HFF-Myc (cell line): ENCODE results near the gene H2AZ2.
"Not testable (repeated sequence)": the region's sequence is repeated elsewhere in the genome, so short reads cannot be mapped to it uniquely, and the experiment has no call there.

Experiments used
- DNase-seq: peaks from one replicate; pipeline ENCODE4 v3.0.0-alpha.2; 2011; ENCODE audit warnings: low read depth; ENCODE audit errors: extremely low read depth
- H3K4me3 ChIP-seq: replicated peaks from 2 replicates; pipeline ENCODE4 v1.5.1; 2011; ENCODE audit warnings: low read depth, mild to moderate bottlenecking, control low read depth, low read length
- CTCF ChIP-seq: IDR thresholded peaks from 2 replicates; pipeline ENCODE4 v1.5.1; 2012; ENCODE audit warnings: mild to moderate bottlenecking, low read depth, low read length, control low read depth; ENCODE audit errors: missing control alignments

H2AZ2 gene

GRCh38 chr7:44867073-44867995 is 19.4 kb upstream of the H2AZ2 start:
- no peak overlapping the region for H3K4me3 ChIP-seq
- DNase-seq, result no peak
- TF ChIP-seq CTCF, result no peak

GRCh38 chr7:44861949-44862348 is 14.1 kb upstream of the H2AZ2 start:
- DNase-seq, H3K4me3 ChIP-seq: not testable (repeated sequence)

GRCh38 chr7:44858161-44858560 is 10.3 kb upstream of the H2AZ2 start:
- H3K4me3 ChIP-seq, result no peak overlapping the region
- no peak for TF ChIP-seq CTCF
- no peak for DNase-seq

- no peak for TF ChIP-seq CTCF
- no peak overlapping the region for H3K4me3 ChIP-seq
- DNase-seq, result no peak
Observed at GRCh38 chr7:44854644-44855364, 6.9 kb upstream of the H2AZ2 start.

GRCh38 chr7:44853391-44853790 is 5.5 kb upstream of the H2AZ2 start:
- DNase-seq, result no peak
- H3K4me3 ChIP-seq, result no peak overlapping the region
- no peak for TF ChIP-seq CTCF

- no peak overlapping the region for H3K4me3 ChIP-seq
- no peak for DNase-seq
- TF ChIP-seq CTCF, result no peak
Observed at GRCh38 chr7:44852590-44852989, 4.7 kb upstream of the H2AZ2 start.

GRCh38 chr7:44849885-44850544 is 2.1 kb upstream of the H2AZ2 start:
- DNase-seq, result no peak
- no peak for TF ChIP-seq CTCF
- H3K4me3 ChIP-seq, result no peak overlapping the region
